KG1 (cell line): Measurements from ENCODE around the gene CRHBP.

Experiments used
- DNase-seq: peaks from one replicate; lab custom pipeline; 2025; lab: John Stamatoyannopoulos, UW

Gene CRHBP

DNA sequence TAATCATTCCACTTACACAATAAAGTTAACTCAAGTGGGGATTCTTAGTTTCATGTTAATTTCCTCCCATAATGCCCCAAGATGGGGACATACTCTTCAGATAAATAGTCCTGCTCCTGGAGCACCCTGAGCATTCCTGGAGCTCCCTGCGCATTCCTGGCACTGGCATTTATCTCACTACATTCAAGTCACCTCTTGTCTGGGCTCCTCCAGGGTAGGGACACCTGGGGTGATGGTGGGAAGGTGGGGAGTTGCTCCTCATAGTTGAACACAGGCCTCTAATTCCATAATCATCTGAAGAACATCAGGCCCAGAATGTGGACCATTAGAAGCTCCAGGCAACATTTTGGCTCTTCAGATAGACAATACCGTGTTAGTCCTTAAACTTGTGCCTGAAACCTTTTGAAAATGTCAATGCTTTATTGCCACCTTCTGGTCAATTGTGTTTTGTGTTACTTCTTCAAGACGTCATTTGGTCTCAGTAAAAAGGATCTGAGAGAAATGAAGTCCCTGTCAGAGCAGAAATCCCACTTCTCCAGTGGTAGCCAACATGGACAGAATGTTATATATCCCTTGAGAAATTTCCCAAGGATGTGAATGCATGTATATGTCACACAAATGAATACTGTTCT, 63.2 kb downstream of the CRHBP start:
- DNase-seq, result peak; percentile 25

DNA sequence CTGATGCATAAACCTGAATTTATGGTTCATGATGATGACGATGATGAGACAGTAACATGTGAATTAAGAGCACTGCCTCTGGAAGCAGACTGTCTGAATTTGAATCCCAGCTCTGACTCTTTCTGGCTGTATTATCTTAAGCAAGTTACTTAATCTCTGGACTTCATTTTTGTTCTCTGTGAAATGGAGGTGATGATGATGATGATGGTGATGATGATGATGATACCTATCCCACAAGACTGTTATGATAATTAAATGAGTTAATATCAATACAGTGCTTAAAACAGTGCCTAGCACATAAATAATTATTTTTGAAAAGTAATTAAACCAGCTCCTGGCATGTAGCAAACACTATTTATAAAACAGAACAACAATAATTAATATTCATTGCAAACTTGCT, 64.1 kb downstream of the CRHBP start:
- DNase-seq, result no peak

- no peak for DNase-seq
These were observed 64.8 kb downstream of the CRHBP start for GRCh38 chr5:77017668-77018067.
